Choroid plexus epithelial cell (primary cell): Measurements from ENCODE around the gene PLA2G4F.

Experiments
- DNase-seq: peaks from one replicate; pipeline ENCODE4 v3.0.0-alpha.2; 2010; ENCODE audit warnings: low read depth
- H3K4me3 ChIP-seq: 2 replicates; pipeline ENCODE4 v1.5.1; 2011; ENCODE audit warnings: low read depth, mild to moderate bottlenecking, control low read depth, low read length, moderate library complexity
- TF ChIP-seq, protein P1 (sequence below): conservative IDR thresholded peaks from 2 replicates; pipeline ENCODE4 v1.5.1; 2011; ENCODE audit warnings: low read depth, mild to moderate bottlenecking, control low read depth, inconsistent platforms, low read length, moderate library complexity

PLA2G4F gene

DNA sequence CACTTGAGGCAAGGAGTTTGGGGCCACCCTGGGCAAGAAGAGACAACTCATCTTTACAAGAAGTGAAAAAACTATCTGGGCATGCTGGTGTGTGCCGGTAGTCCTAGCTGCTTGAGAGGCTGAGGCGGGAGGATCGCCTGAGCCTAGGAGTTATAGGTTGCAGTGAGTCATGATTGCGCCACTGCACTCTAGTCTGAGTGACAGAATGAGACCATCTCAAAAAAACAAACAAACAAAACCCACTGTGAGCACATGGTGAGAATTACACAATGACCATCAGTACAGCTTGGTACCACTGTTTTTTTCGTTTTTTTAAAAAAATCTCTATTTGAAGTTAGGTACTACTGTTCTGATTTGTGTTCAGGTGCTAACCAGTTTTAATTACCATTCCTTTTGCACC lies 38.1 kb upstream of the PLA2G4F start:
- H3K4me3 ChIP-seq: no peak overlapping the region
- DNase-seq: peak; percentile 90
- TF ChIP-seq, protein P1, sequence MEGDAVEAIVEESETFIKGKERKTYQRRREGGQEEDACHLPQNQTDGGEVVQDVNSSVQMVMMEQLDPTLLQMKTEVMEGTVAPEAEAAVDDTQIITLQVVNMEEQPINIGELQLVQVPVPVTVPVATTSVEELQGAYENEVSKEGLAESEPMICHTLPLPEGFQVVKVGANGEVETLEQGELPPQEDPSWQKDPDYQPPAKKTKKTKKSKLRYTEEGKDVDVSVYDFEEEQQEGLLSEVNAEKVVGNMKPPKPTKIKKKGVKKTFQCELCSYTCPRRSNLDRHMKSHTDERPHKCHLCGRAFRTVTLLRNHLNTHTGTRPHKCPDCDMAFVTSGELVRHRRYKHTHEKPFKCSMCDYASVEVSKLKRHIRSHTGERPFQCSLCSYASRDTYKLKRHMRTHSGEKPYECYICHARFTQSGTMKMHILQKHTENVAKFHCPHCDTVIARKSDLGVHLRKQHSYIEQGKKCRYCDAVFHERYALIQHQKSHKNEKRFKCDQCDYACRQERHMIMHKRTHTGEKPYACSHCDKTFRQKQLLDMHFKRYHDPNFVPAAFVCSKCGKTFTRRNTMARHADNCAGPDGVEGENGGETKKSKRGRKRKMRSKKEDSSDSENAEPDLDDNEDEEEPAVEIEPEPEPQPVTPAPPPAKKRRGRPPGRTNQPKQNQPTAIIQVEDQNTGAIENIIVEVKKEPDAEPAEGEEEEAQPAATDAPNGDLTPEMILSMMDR: no peak

DNA sequence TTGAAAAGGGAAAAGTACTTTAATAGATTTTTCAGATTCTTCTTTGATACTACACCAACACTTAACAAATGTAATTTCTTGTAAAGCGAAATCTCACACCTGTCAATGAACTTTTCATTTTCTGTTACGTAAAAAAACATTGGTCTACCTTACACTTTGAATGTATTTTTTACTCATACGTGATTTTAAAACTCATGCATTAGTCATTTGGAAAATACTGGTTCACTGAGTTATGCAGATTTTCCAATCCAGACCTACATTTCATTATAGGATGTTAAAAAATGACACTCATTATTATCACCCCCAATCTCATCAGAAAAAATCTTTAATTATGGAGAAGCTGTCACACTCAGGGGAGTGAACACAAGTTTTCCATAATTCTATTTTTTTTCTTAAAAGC lies 36.9 kb upstream of the PLA2G4F start:
- DNase-seq: no peak
- no peak overlapping the region for H3K4me3 ChIP-seq
- TF ChIP-seq, protein P1: no peak

DNA sequence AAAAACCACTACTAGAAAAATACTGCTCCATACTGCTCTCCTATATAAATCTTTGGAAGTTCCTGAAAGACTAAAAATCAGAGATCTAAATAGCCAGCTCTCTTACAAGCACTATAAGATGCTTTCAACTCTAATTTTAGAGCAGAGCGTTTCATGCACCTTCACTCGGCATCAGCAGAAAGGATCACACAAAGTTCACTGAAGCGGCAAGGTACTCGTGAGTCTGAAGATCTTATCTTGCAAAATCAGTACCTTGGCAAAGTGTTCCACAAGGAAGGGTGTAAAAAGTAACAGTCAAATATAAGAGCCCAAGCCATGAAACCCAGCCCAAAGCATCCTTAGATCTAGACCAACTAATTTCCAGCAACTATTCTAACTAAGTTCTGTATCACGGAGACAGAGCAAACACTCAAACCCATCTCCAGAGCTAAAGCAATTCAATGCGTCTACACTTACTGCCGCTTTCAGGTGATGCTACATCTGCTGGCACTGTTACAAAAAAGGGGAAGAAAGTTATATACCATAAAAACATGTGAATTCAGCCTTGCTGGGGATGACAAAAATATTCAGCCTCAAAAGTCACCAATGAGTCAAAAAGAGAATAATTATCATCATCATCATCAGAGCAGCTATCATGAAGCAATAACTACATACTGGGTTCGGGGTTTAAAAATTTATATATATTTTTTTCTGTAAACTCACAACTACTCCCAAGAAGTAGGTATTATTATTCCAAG lies 35.3 kb upstream of the PLA2G4F start:
- H3K4me3 ChIP-seq: no peak overlapping the region
- TF ChIP-seq, protein P1: no peak
- no peak for DNase-seq

DNA sequence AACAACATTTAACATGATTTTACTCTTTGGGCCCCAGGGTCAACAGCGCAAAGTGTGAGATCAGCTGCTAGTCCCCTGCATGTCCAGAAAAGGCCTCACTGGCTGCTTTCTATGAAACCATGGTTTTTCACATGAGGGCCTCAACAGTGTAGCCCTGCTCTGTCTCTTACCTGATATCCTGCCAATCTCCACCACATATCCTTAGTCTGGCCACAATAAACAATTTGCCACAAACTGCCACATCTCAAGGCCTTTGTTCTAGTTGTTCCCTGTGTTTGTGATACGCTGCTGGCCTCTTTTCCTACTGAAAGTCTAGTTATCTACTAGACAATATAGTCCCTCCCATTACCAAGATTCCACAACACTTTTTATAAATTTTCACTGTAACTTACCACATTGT lies 33.9 kb upstream of the PLA2G4F start:
- no peak overlapping the region for H3K4me3 ChIP-seq
- no peak for DNase-seq
- TF ChIP-seq, protein P1: no peak

DNA sequence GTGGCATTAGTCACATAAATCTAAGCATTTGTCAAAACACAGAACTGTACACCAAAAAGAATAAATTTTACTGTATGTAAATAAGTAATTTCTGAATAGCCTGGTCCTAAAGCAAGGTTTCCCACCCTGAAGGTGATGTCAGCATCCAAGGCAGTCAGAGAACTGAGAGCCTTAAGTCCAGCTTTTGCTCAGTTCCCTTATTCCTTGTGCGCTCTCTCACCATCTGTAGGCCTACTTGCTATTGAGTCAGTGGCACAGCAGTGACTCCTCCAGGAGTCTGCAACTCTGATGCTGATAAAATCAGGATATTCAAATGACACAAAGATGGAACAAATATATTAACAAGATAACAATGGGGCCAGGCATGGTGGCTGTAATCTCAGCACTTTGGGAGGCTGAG lies 29.4 kb upstream of the PLA2G4F start:
- TF ChIP-seq, protein P1: no peak

DNA sequence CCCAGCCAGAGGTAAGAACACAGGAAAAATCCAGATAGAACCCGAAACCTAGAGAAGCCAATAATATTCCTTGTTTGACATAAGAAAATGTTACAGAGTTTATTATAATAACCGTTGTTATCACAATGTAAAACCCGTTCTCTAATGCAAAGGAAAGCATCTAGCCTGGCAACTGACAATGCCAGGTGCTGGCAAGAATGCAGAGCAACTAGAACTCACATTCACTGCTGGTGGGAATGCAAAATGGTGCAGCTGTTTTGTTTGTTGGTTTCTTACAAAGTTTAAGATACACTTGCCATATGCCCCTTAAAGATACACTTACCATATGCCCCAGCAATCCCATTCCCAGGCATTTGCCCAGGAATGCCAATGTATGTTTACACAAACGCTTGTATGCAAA lies 28.3 kb upstream of the PLA2G4F start:
- TF ChIP-seq, protein P1: no peak
- no peak overlapping the region for H3K4me3 ChIP-seq

More for the DNA sequence above, 29.4 kb upstream of the PLA2G4F start:
- DNase-seq: no peak
- no peak overlapping the region for H3K4me3 ChIP-seq

DNA sequence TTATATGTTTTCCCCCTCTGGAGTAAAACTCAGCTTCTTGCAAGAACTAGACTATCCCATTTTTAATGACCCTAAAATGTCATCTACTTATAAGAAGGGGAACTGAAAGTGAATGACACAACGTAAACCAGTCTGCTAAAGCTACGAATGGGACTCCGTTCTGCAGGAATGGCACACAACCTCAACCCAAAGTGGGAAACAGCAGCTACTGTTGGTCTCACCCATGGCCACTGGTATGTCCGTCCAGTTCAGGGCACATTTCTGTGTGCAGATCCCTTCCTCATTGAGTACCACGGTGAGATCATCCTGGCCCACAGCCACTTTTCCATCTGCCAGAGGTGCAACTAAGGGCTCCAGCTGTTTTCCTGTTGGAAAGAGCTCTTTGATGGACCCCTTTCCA lies 27.9 kb upstream of the PLA2G4F start:
- no peak overlapping the region for H3K4me3 ChIP-seq
- DNase-seq: no peak
- TF ChIP-seq, protein P1: no peak

More for the DNA sequence above, 28.3 kb upstream of the PLA2G4F start:
- no peak for DNase-seq
